Smooth muscle cell (in vitro differentiated cells): ENCODE measurements around the gene FER1L5. TPM values are rescaled to one million over a fixed set of nuclear protein-coding genes. Genes with fewer than 3 reads are reported as not detected.

Experiments used
- DNase-seq: peaks from one replicate; lab custom pipeline; 2025; ENCODE audit not compliant: unreplicated experiment; lab: John Stamatoyannopoulos, UW
- H2AFZ ChIP-seq: fragments of 200-600 bp; sonication (generic); 2 replicates; pipeline ENCODE4 v1.6.0; 2016; ENCODE audit warnings: antibody characterized with exemption, low read depth, mild to moderate bottlenecking
- H3F3A ChIP-seq: fragments of 200-600 bp; sonication (generic); 2 replicates; pipeline ENCODE4 v1.6.0; 2017; ENCODE audit warnings: antibody characterized with exemption, low read depth
- H3K27ac ChIP-seq: fragments of 200-600 bp; sonication (generic); 2 replicates; pipeline ENCODE4 v1.5.1; 2016; ENCODE audit warnings: low read depth, mild to moderate bottlenecking
- H3K27me3 ChIP-seq: fragments of 200-600 bp; sonication (generic); 2 replicates; pipeline ENCODE4 v1.6.1; 2016; ENCODE audit warnings: low read depth, mild to moderate bottlenecking
- H3K36me3 ChIP-seq: fragments of 200-600 bp; sonication (generic); 2 replicates; pipeline ENCODE4 v1.5.1; 2016; ENCODE audit warnings: low read depth
- H3K4me1 ChIP-seq: fragments of 200-600 bp; sonication (generic); 2 replicates; pipeline ENCODE4 v1.5.1; 2016; ENCODE audit warnings: low read depth
- H3K4me2 ChIP-seq: fragments of 200-600 bp; sonication (generic); 2 replicates; pipeline ENCODE4 v1.6.0; 2016; ENCODE audit warnings: mild to moderate bottlenecking
- H3K4me3 ChIP-seq: fragments of 200-600 bp; sonication (generic); 2 replicates; pipeline ENCODE4 v1.5.1; 2016; ENCODE audit warnings: mild to moderate bottlenecking
- H3K79me2 ChIP-seq: fragments of 200-600 bp; sonication (generic); 2 replicates; pipeline ENCODE4 v1.6.0; 2016; ENCODE audit warnings: low read depth, mild to moderate bottlenecking
- H3K9ac ChIP-seq: fragments of 200-600 bp; sonication (generic); 2 replicates; pipeline ENCODE4 v1.6.0; 2016; ENCODE audit warnings: low read depth
- H3K9me3 ChIP-seq: fragments of 200-600 bp; sonication (generic); replicated peaks from 2 replicates; pipeline ENCODE4 v1.5.1; 2016; ENCODE audit warnings: low read depth
- H4K20me1 ChIP-seq: fragments of 200-600 bp; sonication (generic); 2 replicates; pipeline ENCODE4 v1.6.0; 2016; ENCODE audit warnings: low read depth
- CTCF ChIP-seq: fragments of 200-600 bp; sonication (generic); IDR thresholded peaks from 2 replicates; pipeline ENCODE4 v1.5.1; 2017; ENCODE audit warnings: borderline replicate concordance, mild to moderate bottlenecking, antibody characterized with exemption; ENCODE audit not compliant: insufficient read depth, poor library complexity, severe bottlenecking
- WGBS: methylation state at CpG from one replicate; pipeline ENCODE4 v1.1.7; 2016; ENCODE audit warnings: low lambda C conversion rate; 5-methylcytosine and 5-hydroxymethylcytosine counted together
- polyA plus RNA-seq: library from polyadenylated mRNA; unstranded; fragments of >200 nt; fragmentation: Nextera tagmentation; extraction: Ambion mirVana; gene quantifications from 2 replicates; pipeline ENCODE4 v1.2.1, GENCODE V29; 2016
- total RNA-seq: library from RNA; depleted of rRNA; stranded (reverse); fragments of >200 nt; gene quantifications from 2 replicates; pipeline ENCODE4 v1.2.3, GENCODE V29; 2014

The FER1L5 gene
- total and polyA plus RNA-seq, 2 experiments from 2014 or later, result not detected

- H3K4me1 ChIP-seq, result no peaks in the 10 kb centered on the region
- 80% methylated on average over 9 of the region's 9 CpGs for WGBS
- no peak for TF ChIP-seq CTCF
- H3F3A ChIP-seq, result no peaks in the 10 kb centered on the region
- no peak overlapping the region for H3K9ac ChIP-seq
- H2AFZ ChIP-seq, result no peak overlapping the region
- H3K36me3 ChIP-seq, result no peaks in the 10 kb centered on the region
- no peaks in the 10 kb centered on the region for H3K27me3 ChIP-seq
- H3K79me2 ChIP-seq, result no peaks in the 10 kb centered on the region
- H3K4me2 ChIP-seq, result no peak overlapping the region
- H3K4me3 ChIP-seq, result no peak overlapping the region
- no peak for DNase-seq
- no peaks in the 10 kb centered on the region for H3K9me3 ChIP-seq
- no peaks in the 10 kb centered on the region for H4K20me1 ChIP-seq
- no peak overlapping the region for H3K27ac ChIP-seq
These were observed 109.2 kb downstream of the FER1L5 start for GRCh38 chr2:96751800-96752199.

- Histone ChIP-seq H4K20me1 (no peaks in the 10 kb centered on the region), H3K4me3 (no peak overlapping the region), H2AFZ (no peak overlapping the region), H3K27ac (no peak overlapping the region), H3K9me3 (no peaks in the 10 kb centered on the region), H3F3A (no peaks in the 10 kb centered on the region), H3K79me2 (no peaks in the 10 kb centered on the region), H3K27me3 (no peaks in the 10 kb centered on the region), H3K36me3 (no peaks in the 10 kb centered on the region), H3K9ac (no peak overlapping the region), H3K4me1 (no peaks in the 10 kb centered on the region), H3K4me2 (no peak overlapping the region)
- no peak for TF ChIP-seq CTCF
- 85% methylated on average over 7 of the region's 7 CpGs for WGBS
- DNase-seq, result no peak
These were observed 111.2 kb downstream of the FER1L5 start for GRCh38 chr2:96753661-96754282.

- no peaks in the 10 kb centered on the region for H3K27me3 ChIP-seq
- no peak overlapping the region for H3K27ac ChIP-seq
- H3K4me3 ChIP-seq, result no peak overlapping the region
- no peaks in the 10 kb centered on the region for H3K9me3 ChIP-seq
- no peak overlapping the region for H3K9ac ChIP-seq
- H3K4me1 ChIP-seq, result no peaks in the 10 kb centered on the region
- no peaks in the 10 kb centered on the region for H3K36me3 ChIP-seq
- H3F3A ChIP-seq, result no peaks in the 10 kb centered on the region
- H3K79me2 ChIP-seq, result no peaks in the 10 kb centered on the region
- no peaks in the 10 kb centered on the region for H4K20me1 ChIP-seq
- DNase-seq, result no peak
- H3K4me2 ChIP-seq, result no peak overlapping the region
- no peak for TF ChIP-seq CTCF
- no peak overlapping the region for H2AFZ ChIP-seq
These were observed 111.8 kb downstream of the FER1L5 start for GRCh38 chr2:96754317-96754716.

Other genes starting within 250 kb of the FER1L5 start
- gene NEURL3, start 137.4 kb upstream of the FER1L5 start, total RNA-seq, result not detected in 2 replicates
- 0.21 TPM in 1 of 2 replicates, not detected in the other for gene NEURL3, start 137.4 kb upstream of the FER1L5 start, polyA plus RNA-seq
- 11.0 and 12.1 TPM in 2 replicates for gene ARID5A, start 106.0 kb upstream of the FER1L5 start, total RNA-seq
- gene ARID5A, start 106.0 kb upstream of the FER1L5 start, polyA plus RNA-seq, result 20.4 and 25.6 TPM in 2 replicates
- 13.3 and 16.2 TPM in 2 replicates for gene KANSL3, start 4.5 kb upstream of the FER1L5 start, total RNA-seq
- 12.0 and 14.6 TPM in 2 replicates for gene KANSL3, start 4.5 kb upstream of the FER1L5 start, polyA plus RNA-seq
- gene LMAN2L, start 97.3 kb downstream of the FER1L5 start, total RNA-seq, result 19.1 and 26.2 TPM in 2 replicates
- gene LMAN2L, start 97.3 kb downstream of the FER1L5 start, polyA plus RNA-seq, result 32.5 and 32.9 TPM in 2 replicates
- gene CNNM4, start 118.1 kb downstream of the FER1L5 start, total RNA-seq, result 4.4 and 7.2 TPM in 2 replicates
- gene CNNM4, start 118.1 kb downstream of the FER1L5 start, polyA plus RNA-seq, result 9.3 and 10.1 TPM in 2 replicates
- 2.4 and 3.2 TPM in 2 replicates for gene CNNM3, start 173.5 kb downstream of the FER1L5 start, total RNA-seq
- 4.8 and 5.5 TPM in 2 replicates for gene CNNM3, start 173.5 kb downstream of the FER1L5 start, polyA plus RNA-seq
- gene ANKRD23, start 201.3 kb downstream of the FER1L5 start, total RNA-seq, result 1.6 and 5.6 TPM in 2 replicates
- gene ANKRD23, start 201.3 kb downstream of the FER1L5 start, polyA plus RNA-seq, result 1.7 and 3.5 TPM in 2 replicates
- gene ANKRD39, start 215.3 kb downstream of the FER1L5 start, total RNA-seq, result 7.9 and 9.6 TPM in 2 replicates
- gene ANKRD39, start 215.3 kb downstream of the FER1L5 start, polyA plus RNA-seq, result 16.5 and 19.1 TPM in 2 replicates
- gene SEMA4C, start 227.3 kb downstream of the FER1L5 start, total RNA-seq, result 41.0 and 42.0 TPM in 2 replicates
- gene SEMA4C, start 227.3 kb downstream of the FER1L5 start, polyA plus RNA-seq, result 39.3 and 40.7 TPM in 2 replicates